AG09319 (cell line): ENCODE measurements around the gene CACNA1C.

Experiments
- DNase-seq: peaks from one replicate; pipeline ENCODE4 v3.0.0-alpha.2; 2010; ENCODE audit warnings: low read depth; ENCODE audit errors: extremely low read depth
- TF ChIP-seq, protein P1 (sequence below): IDR thresholded peaks from 2 replicates; pipeline ENCODE4 v1.5.1; 2011; ENCODE audit warnings: low read depth, mild to moderate bottlenecking, inconsistent platforms, low read length, moderate library complexity

The CACNA1C gene

DNA sequence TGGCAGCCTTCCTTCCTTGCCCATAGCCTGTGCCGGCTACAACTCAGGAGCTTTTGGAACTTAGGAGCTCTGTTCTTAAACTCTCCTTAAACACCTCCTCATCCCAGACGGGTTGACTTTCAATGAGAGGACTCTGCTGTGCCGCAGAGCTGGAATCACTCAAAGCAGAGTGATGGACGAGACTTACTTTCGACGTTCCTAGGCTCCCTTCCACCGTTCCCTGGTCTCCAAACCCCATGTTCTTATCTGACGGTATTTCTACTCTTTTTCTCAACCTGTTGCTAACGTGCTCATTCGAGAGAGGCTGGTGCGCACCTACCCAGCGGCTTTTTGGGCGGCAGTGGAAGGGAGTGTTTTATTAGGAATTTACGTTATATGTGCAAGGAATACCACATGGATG lies 232.7 kb downstream of the CACNA1C start:
- DNase-seq: no peak
- TF ChIP-seq, protein P1, sequence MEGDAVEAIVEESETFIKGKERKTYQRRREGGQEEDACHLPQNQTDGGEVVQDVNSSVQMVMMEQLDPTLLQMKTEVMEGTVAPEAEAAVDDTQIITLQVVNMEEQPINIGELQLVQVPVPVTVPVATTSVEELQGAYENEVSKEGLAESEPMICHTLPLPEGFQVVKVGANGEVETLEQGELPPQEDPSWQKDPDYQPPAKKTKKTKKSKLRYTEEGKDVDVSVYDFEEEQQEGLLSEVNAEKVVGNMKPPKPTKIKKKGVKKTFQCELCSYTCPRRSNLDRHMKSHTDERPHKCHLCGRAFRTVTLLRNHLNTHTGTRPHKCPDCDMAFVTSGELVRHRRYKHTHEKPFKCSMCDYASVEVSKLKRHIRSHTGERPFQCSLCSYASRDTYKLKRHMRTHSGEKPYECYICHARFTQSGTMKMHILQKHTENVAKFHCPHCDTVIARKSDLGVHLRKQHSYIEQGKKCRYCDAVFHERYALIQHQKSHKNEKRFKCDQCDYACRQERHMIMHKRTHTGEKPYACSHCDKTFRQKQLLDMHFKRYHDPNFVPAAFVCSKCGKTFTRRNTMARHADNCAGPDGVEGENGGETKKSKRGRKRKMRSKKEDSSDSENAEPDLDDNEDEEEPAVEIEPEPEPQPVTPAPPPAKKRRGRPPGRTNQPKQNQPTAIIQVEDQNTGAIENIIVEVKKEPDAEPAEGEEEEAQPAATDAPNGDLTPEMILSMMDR: no peak

DNA sequence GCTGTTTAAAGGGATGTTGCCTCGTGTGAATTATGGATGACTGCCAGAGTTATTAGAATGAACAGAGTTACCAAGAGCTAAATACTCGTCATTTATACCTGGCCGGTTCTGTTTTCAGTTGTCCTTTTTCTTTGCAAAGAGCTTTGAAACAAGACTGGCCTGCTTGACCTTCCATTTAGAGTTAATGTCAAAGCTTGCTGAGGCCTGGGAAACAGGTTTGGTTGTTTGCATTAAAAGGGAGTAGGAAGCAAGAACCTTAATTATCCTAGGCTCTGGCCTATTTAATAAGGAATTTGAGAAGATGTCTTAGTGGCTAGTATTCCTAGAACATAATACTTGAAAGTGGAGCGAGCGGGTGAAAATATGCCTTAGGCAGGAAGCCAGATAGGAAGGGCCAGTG lies 233.3 kb downstream of the CACNA1C start:
- TF ChIP-seq, protein P1: no peak
- DNase-seq: no peak

DNA sequence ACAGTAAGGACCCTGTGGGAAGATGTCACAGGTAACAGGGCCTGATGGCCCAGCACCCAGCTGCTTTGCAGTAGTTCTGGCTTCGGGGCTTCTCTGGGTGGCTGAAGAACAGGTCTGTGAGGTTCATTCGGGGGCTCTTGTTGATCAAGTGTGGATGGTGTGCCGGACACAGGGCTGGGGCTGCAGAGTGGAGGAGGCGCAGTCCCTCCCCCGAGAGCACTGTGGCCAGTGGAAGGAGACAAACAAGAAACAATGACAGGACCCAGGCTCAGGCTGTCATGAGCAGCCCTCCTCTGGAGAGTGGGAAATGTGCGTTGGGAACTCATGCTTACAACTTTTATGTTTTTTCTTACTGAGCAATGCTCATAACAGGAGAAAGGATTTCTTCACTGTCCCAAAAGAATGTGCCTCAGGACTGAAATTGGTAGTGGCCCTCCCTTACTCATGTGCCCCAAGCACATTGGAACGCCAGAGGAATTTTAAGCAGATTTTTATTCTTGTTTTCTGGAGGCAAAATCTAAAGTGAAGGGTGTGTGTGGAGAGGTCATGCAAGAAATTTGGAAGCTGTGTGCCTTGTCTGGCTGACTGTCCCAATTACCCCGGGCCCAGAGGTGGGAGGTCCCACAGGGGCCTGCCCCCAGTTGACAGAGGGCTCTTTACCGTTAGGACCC lies 233.8 kb downstream of the CACNA1C start:
- TF ChIP-seq, protein P1: no peak
- DNase-seq: no peak

DNA sequence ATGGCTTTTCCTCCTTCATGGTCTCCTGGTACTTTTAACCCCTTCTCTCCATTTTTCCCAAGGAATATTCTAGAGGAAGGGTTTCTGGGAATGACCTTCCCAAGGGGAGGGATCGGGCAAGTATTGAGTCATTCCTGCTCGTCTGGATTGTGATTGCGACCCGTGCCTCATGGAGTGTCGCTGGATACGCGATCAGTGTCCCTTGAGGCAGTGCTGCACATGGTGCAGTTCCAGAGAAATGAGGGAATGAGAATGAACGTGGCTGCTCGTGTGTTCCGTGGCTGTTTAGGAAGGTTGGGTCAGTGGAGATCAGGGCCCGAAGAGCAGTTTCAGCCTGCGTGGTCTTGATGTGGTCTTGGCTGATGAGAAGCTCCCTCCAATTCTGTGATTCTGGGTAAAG lies 234.4 kb downstream of the CACNA1C start:
- TF ChIP-seq, protein P1: no peak
- DNase-seq: no peak

DNA sequence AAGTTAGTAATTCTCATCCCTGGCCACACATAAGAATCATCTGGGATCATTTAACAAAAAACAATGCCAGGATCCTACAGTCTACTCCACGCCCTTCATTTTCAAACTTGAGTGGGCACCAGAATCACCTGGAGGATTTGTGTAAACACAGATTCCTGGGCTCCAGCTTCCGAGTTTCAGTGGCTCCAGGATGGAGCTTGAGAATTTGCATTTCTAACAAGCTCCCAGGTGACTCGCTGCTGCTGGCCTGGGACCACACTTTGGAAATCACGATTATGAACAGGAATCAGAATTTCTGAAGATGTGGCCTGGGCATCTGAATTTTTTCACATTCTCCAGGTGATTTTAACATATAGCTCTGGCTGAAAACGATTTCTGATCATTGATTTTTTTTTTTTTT lies 234.8 kb downstream of the CACNA1C start:
- no peak for DNase-seq
- TF ChIP-seq, protein P1: no peak

DNA sequence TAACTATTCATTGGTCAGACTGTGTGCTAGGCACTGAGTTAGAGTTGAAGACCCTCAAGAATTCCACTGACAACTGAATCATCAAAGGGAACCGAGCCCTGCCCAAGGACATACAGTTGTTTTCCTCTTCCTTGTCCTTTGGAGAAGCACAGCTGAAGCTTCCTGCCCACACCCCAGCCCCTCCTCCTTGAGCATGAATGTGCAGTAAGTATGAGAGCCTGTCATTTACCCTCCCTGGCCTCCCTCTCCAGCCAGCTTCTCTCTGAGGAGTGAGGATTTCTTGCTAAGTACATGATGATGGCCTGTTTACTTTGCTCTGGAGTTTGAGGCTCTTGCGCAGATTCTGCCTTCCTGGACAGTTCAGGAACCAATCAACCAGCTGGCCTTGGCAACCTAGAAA lies 235.2 kb downstream of the CACNA1C start:
- DNase-seq: no peak
- TF ChIP-seq, protein P1: no peak

DNA sequence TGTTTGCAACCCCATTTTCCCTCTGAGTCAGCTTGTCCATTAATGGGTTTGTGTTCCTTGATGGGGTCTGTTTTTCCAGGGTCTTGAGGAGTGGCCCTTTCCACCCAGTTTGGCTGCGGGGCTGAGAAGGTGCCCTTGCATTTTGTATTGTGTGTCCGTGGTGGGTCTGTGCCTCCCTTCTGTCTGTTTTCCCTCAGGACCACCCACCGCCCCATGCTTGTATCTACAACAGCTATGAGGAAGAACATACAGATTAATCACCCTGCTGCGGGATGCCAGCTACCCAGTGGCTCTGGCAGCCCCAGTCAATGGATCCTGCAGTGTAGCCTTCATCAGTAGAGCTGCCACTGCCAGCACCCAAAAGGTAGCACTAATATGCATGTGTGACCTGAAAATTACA lies 235.7 kb downstream of the CACNA1C start:
- no peak for DNase-seq
- TF ChIP-seq, protein P1: no peak
